ENCODE results near the gene YIPF6. TPM values are rescaled to one million over a fixed set of nuclear protein-coding genes. Genes with fewer than 3 reads are reported as not detected.
A peak's percentile ranks its signal among the peaks of the same experiment; 100 is the strongest.
"Not testable (repeated sequence)": the region's sequence is repeated elsewhere in the genome, so short reads cannot be mapped to it uniquely, and the experiment has no call there.

Gene YIPF6
- polyA plus RNA-seq, 1 of the 3 experiments (the other 2 are of a cell fraction) = 15.0 TPM

DNA sequence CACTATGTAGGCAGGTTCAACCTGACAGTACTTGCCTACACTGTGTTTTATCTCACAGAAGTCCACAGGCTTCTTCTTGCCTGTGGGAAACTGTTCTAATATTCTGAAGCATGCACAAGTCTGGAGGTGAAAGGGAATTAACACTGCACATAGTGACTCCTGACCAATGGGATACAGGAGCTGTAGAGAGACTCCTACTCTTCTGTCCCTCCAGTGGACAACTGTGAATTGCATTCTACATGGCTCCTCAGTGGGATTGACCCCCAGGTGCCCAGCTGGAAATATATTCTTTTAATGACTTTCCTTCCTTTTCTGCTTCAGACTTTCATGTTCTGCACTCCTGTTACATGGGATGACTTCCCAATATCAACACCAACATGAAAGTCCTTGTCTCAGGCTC, 8.2 kb upstream of the YIPF6 start:
- Histone ChIP-seq H3K79me2 (ENCODE audit: insufficient read depth) (no peaks in the 10 kb centered on the region), H3K27me3 (ENCODE audit: insufficient read depth) (no peaks in the 10 kb centered on the region; the same call in 1 of the 2 replicates), H3K27ac (ENCODE audit: low read depth in 2 of 2, low read length in 1 of 2) (no peak overlapping the region), H3F3A (replicated peaks; ENCODE audit: insufficient read depth) (no peaks in the 10 kb centered on the region), H3K9ac (no peak overlapping the region), H3K4me3 (ENCODE audit: low read depth in 2 of 2, low read length in 1 of 2) (no peak overlapping the region), H3K4me1 (ENCODE audit: control insufficient read depth in 1 of 2, insufficient read depth in 2 of 2, low read depth in 1 of 2, low read length in 1 of 2) (no peaks in the 10 kb centered on the region), H3K9me2 (no peaks in the 10 kb centered on the region), H3K36me3 (replicated peaks in 1 of 2; ENCODE audit: control insufficient read depth in 1 of 2, insufficient read depth in 2 of 2, low read length in 1 of 2) (no peaks in the 10 kb centered on the region), H3K4me2 (no peak overlapping the region), H3K9me3 (no peaks in the 10 kb centered on the region), H2AFZ (ENCODE audit: low read depth) (no peak overlapping the region), H4K20me1 (ENCODE audit: insufficient read depth) (no peaks in the 10 kb centered on the region)
- ChIA-PET POLR2A (no interaction called here), CTCF (interaction anchor here (0.7 to 1.9 kb wide), 7 partner anchors 10 to 297 kb away, joined by 3 to 9 read pairs (median 4); no protein-coding TSS in a partner anchor)
- TF ChIP-seq, protein P1, sequence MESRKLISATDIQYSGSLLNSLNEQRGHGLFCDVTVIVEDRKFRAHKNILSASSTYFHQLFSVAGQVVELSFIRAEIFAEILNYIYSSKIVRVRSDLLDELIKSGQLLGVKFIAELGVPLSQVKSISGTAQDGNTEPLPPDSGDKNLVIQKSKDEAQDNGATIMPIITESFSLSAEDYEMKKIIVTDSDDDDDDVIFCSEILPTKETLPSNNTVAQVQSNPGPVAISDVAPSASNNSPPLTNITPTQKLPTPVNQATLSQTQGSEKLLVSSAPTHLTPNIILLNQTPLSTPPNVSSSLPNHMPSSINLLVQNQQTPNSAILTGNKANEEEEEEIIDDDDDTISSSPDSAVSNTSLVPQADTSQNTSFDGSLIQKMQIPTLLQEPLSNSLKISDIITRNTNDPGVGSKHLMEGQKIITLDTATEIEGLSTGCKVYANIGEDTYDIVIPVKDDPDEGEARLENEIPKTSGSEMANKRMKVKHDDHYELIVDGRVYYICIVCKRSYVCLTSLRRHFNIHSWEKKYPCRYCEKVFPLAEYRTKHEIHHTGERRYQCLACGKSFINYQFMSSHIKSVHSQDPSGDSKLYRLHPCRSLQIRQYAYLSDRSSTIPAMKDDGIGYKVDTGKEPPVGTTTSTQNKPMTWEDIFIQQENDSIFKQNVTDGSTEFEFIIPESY (IDR thresholded peaks at IDR 0.05; ENCODE audit: borderline replicate concordance, low read depth) = no peak
- TF ChIP-seq RAD21 (IDR thresholded peaks at IDR 0.05; ENCODE audit: low read length) = peak; percentile 49
- TF ChIP-seq SMC3 (IDR thresholded peaks at IDR 0.05; ENCODE audit: low read depth, low read length) = peak; percentile 47
- no peak for TF ChIP-seq CHD2 (IDR thresholded peaks at IDR 0.05; ENCODE audit: low read length, partially characterized antibody)
- TF ChIP-seq, protein P2, sequence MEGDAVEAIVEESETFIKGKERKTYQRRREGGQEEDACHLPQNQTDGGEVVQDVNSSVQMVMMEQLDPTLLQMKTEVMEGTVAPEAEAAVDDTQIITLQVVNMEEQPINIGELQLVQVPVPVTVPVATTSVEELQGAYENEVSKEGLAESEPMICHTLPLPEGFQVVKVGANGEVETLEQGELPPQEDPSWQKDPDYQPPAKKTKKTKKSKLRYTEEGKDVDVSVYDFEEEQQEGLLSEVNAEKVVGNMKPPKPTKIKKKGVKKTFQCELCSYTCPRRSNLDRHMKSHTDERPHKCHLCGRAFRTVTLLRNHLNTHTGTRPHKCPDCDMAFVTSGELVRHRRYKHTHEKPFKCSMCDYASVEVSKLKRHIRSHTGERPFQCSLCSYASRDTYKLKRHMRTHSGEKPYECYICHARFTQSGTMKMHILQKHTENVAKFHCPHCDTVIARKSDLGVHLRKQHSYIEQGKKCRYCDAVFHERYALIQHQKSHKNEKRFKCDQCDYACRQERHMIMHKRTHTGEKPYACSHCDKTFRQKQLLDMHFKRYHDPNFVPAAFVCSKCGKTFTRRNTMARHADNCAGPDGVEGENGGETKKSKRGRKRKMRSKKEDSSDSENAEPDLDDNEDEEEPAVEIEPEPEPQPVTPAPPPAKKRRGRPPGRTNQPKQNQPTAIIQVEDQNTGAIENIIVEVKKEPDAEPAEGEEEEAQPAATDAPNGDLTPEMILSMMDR (IDR thresholded peaks at IDR 0.05) = peak; percentile 60
- TF ChIP-seq EP300 (IDR thresholded peaks at IDR 0.05; ENCODE audit: borderline replicate concordance in 1 of 2, low read depth in 1 of 2, low read length in 1 of 2) = no peak
- peak; percentile 59 for DNase-seq

DNA sequence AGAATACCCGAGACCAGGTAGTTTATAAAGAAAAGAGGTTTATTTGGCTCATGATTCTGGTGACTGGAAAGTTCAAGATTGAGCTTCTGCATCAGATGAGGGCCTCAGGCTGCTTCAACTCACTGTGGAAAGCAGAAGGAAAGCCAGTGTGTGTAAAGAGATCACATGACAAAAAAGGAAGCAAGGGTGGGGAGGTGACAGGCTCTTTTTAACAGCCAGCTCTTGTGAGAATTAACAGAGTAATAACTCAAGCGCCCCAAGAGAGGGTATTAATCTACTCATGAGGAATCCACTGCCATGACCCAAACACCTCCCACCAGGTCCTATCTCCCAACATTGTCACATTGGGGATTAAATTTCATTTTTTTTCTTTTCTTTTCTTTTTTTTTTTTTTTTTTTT, 6.3 kb upstream of the YIPF6 start:
- Histone ChIP-seq H2AFZ (ENCODE audit: low read depth) (no peak overlapping the region), H3K4me1 (ENCODE audit: control insufficient read depth in 1 of 2, insufficient read depth in 2 of 2, low read depth in 1 of 2, low read length in 1 of 2) (peaks cover 0 to under 1% of the 10 kb centered on the region in 2 experiments; a peak in 1 of 4 replicates), H3K27ac (ENCODE audit: low read depth in 2 of 2, low read length in 1 of 2) (no peak overlapping the region), H3K9me2 (no peaks in the 10 kb centered on the region), H3K36me3 (replicated peaks in 1 of 2; ENCODE audit: control insufficient read depth in 1 of 2, insufficient read depth in 2 of 2, low read length in 1 of 2) (no peaks in the 10 kb centered on the region), H3K9me3 (no peaks in the 10 kb centered on the region), H3F3A (replicated peaks; ENCODE audit: insufficient read depth) (no peaks in the 10 kb centered on the region), H3K79me2 (ENCODE audit: insufficient read depth) (no peaks in the 10 kb centered on the region), H3K4me3 (ENCODE audit: low read depth in 2 of 2, low read length in 1 of 2) (no peak overlapping the region), H3K9ac (no peak overlapping the region), H4K20me1 (ENCODE audit: insufficient read depth) (no peaks in the 10 kb centered on the region), H3K4me2 (no peak overlapping the region), H3K27me3 (ENCODE audit: insufficient read depth) (no peaks in the 10 kb centered on the region; the same call in 1 of the 2 replicates)
- POLR2A ChIA-PET = no interaction called here
- no peak for DNase-seq
- no peak for TF ChIP-seq USF2 (IDR thresholded peaks at IDR 0.05; ENCODE audit: borderline replicate concordance, low read depth, low read length)
- 30% methylated on average over 2 of the region's 2 CpGs for WGBS (ENCODE audit: low lambda C conversion rate)
- CTCF ChIA-PET = interaction anchor here (0.7 kb wide), 1 partner anchor 296 kb away, joined by 3 read pairs; no protein-coding TSS in a partner anchor

DNA sequence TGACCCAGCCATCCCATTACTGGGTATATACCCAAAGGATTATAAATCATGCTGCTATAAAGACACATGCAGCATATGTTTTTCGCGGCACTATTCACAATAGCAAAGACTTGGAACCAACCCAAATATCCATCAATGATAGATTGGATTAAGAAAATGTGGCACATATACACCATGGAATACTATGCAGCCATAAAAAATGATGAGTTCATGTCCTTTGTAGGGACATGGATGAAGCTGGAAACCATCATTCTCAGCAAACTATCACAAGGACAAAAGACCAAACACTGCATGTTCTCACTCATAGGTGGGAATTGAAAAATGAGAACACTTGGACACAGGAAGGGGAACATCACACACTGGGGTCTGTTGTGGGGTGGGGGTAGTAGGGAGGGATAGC, 5.1 kb upstream of the YIPF6 start:
- H3K79me2 ChIP-seq (ENCODE audit: insufficient read depth); H3K4me2 ChIP-seq; POLR2A ChIA-PET; H3K9me3 ChIP-seq; H4K20me1 ChIP-seq (ENCODE audit: insufficient read depth); H3K27ac ChIP-seq (ENCODE audit: low read depth in 2 of 2, low read length in 1 of 2); DNase-seq; H3K4me1 ChIP-seq (ENCODE audit: control insufficient read depth in 1 of 2, insufficient read depth in 2 of 2, low read depth in 1 of 2, low read length in 1 of 2); H3K9me2 ChIP-seq; H2AFZ ChIP-seq (ENCODE audit: low read depth); H3K36me3 ChIP-seq (replicated peaks in 1 of 2; ENCODE audit: control insufficient read depth in 1 of 2, insufficient read depth in 2 of 2, low read length in 1 of 2); CTCF ChIA-PET; H3K27me3 ChIP-seq (ENCODE audit: insufficient read depth); H3K4me3 ChIP-seq (ENCODE audit: low read depth in 2 of 2, low read length in 1 of 2); H3F3A ChIP-seq (replicated peaks; ENCODE audit: insufficient read depth); H3K9ac ChIP-seq: not testable (repeated sequence)
- 39% methylated on average over 2 of the region's 2 CpGs for WGBS (ENCODE audit: low lambda C conversion rate)
